Hepatocyte (in vitro differentiated cells): ENCODE data around the gene APBB2. TPM values are rescaled to one million over a fixed set of nuclear protein-coding genes. Genes with fewer than 3 reads are reported as not detected.

Experiments
- DNase-seq: peaks from one replicate; pipeline ENCODE4 v3.0.0-alpha.2; 2016; ENCODE audit warnings: low spot score
- H2AFZ ChIP-seq: fragments of 200-600 bp; sonication (generic); 2 replicates; pipeline ENCODE4 v1.6.0; 2016; ENCODE audit warnings: antibody characterized with exemption, mild to moderate bottlenecking
- H3K27ac ChIP-seq: fragments of 200-600 bp; sonication (generic); 2 replicates; pipeline ENCODE4 v1.5.1; 2016; ENCODE audit warnings: mild to moderate bottlenecking
- H3K27me3 ChIP-seq: fragments of 200-600 bp; sonication (generic); 2 replicates; pipeline ENCODE4 v1.6.1; 2016
- H3K36me3 ChIP-seq: fragments of 200-600 bp; sonication (generic); replicated peaks from 2 replicates; pipeline ENCODE4 v1.5.1; 2016; ENCODE audit warnings: low read depth; ENCODE audit not compliant: insufficient read depth
- H3K4me1 ChIP-seq: fragments of 200-600 bp; sonication (generic); 2 replicates; pipeline ENCODE4 v1.5.1; 2016; ENCODE audit warnings: mild to moderate bottlenecking, moderate library complexity; ENCODE audit not compliant: insufficient read depth
- H3K4me2 ChIP-seq: fragments of 200-600 bp; sonication (generic); 2 replicates; pipeline ENCODE4 v1.6.0; 2016
- H3K4me3 ChIP-seq: fragments of 200-600 bp; sonication (generic); 2 replicates; pipeline ENCODE4 v1.5.1; 2016; ENCODE audit warnings: mild to moderate bottlenecking
- H3K79me2 ChIP-seq: fragments of 200-600 bp; sonication (generic); 2 replicates; pipeline ENCODE4 v1.6.0; 2017; ENCODE audit warnings: mild to moderate bottlenecking
- H3K9me2 ChIP-seq: fragments of 200-600 bp; sonication (generic); replicated peaks from 2 replicates; pipeline ENCODE4 v1.6.0; 2017; ENCODE audit warnings: mild to moderate bottlenecking; ENCODE audit not compliant: insufficient read depth
- H3K9me3 ChIP-seq: fragments of 200-600 bp; sonication (generic); 2 replicates; pipeline ENCODE4 v1.5.1; 2016; ENCODE audit warnings: low read depth, mild to moderate bottlenecking
- H4K20me1 ChIP-seq: fragments of 200-600 bp; sonication (generic); 2 replicates; pipeline ENCODE4 v1.6.0; 2016; ENCODE audit warnings: mild to moderate bottlenecking; ENCODE audit not compliant: insufficient read depth, poor library complexity, severe bottlenecking
- EZH2 ChIP-seq: fragments of 200-600 bp; sonication (generic); IDR thresholded peaks from 2 replicates; pipeline ENCODE4 v1.6.1; 2016; ENCODE audit warnings: antibody characterized with exemption, mild to moderate bottlenecking, borderline replicate concordance
- EZH2phosphoT487 ChIP-seq: fragments of 200-600 bp; sonication (generic); IDR thresholded peaks from one replicate; pipeline ENCODE4 v1.6.1; 2018; ENCODE audit warnings: antibody characterized with exemption, mild to moderate bottlenecking, low read depth, moderate library complexity; ENCODE audit not compliant: unreplicated experiment, severe bottlenecking
- WGBS: methylation state at CpG from one replicate; pipeline ENCODE4 v1.1.6; 2016; ENCODE audit warnings: low lambda C conversion rate; ENCODE audit errors: missing lambda C conversion rate; 5-methylcytosine and 5-hydroxymethylcytosine counted together
- polyA plus RNA-seq: library from polyadenylated mRNA; unstranded; fragments of >200 nt; fragmentation: Nextera tagmentation; extraction: Ambion mirVana; gene quantifications from 2 replicates; pipeline ENCODE4 v1.2.1, GENCODE V29; 2016
- total RNA-seq: library from RNA; depleted of rRNA; stranded (reverse); fragments of >200 nt; gene quantifications from 2 replicates; pipeline ENCODE4 v1.2.3, GENCODE V29; 2014
- TF ChIP-seq, protein P1 (sequence below): fragments of 200-600 bp; sonication (generic); IDR thresholded peaks from 2 replicates; pipeline ENCODE4 v1.5.1; 2016; ENCODE audit warnings: antibody characterized with exemption, mild to moderate bottlenecking; ENCODE audit not compliant: poor library complexity

The APBB2 gene
- total and polyA plus RNA-seq, 2 experiments from 2014 or later, result 23.4 to 47.5 TPM

DNA sequence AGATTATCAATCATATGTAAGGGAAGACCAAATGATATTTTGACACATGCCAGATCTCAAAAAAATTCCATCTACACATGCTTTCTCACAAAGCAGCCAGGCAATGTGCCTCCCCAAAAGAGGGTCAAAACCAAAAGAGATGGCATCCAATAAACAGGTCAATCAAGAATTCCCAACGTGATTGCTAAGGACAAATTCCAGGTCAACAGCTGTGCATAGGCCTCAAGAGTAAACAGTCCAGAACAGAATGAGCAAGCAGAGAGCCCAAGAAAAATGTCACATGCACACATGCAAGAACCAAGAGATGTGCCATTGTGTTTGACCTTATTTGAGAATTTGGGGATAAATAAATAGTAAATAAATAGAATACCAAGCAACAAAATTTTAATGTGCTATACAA is 136.7 kb downstream of the APBB2 start:
- Histone ChIP-seq H4K20me1 (no peaks in the 10 kb centered on the region), H3K79me2 (peaks cover 70% of the 10 kb centered on the region), H3K9me3 (no peaks in the 10 kb centered on the region), H3K4me2 (no peak overlapping the region), H3K9me2 (no peaks in the 10 kb centered on the region), H3K4me1 (peaks cover 11% of the 10 kb centered on the region), H3K27me3 (no peaks in the 10 kb centered on the region), H3K4me3 (no peak overlapping the region), H2AFZ (no peak overlapping the region), H3K27ac (no peak overlapping the region), H3K36me3 (no peaks in the 10 kb centered on the region)
- 30% methylated on average over 1 of the region's 1 CpG for WGBS
- TF ChIP-seq, protein P1, sequence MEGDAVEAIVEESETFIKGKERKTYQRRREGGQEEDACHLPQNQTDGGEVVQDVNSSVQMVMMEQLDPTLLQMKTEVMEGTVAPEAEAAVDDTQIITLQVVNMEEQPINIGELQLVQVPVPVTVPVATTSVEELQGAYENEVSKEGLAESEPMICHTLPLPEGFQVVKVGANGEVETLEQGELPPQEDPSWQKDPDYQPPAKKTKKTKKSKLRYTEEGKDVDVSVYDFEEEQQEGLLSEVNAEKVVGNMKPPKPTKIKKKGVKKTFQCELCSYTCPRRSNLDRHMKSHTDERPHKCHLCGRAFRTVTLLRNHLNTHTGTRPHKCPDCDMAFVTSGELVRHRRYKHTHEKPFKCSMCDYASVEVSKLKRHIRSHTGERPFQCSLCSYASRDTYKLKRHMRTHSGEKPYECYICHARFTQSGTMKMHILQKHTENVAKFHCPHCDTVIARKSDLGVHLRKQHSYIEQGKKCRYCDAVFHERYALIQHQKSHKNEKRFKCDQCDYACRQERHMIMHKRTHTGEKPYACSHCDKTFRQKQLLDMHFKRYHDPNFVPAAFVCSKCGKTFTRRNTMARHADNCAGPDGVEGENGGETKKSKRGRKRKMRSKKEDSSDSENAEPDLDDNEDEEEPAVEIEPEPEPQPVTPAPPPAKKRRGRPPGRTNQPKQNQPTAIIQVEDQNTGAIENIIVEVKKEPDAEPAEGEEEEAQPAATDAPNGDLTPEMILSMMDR, result no peak
- TF ChIP-seq EZH2 (no peak), EZH2phosphoT487 (no peak)
- DNase-seq, result no peak

DNA sequence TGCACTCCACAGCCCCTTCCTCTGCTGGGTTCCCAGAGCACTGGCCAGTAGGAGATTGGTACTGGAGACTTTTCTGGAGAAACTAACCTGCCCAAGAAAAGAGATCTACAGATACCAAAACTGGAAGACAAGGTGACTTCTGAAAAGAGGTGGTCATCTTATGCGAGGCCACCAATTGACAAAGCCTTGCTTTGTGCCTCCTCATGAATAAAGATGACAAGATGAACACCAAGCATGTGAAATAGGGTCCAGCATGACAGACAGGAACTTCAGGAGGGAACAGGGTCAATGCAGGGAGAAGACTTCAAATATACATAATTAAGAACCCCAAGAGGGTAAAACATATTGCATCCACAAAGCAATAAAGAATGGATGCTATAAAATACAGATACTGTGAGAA is 137.9 kb downstream of the APBB2 start:
- 95% methylated on average over 1 of the region's 1 CpG for WGBS
- Histone ChIP-seq H3K9me3 (no peaks in the 10 kb centered on the region), H3K79me2 (peaks cover 61% of the 10 kb centered on the region), H2AFZ (no peak overlapping the region), H3K4me2 (no peak overlapping the region), H3K4me1 (peaks cover 11% of the 10 kb centered on the region), H4K20me1 (no peaks in the 10 kb centered on the region), H3K4me3 (no peak overlapping the region), H3K27ac (no peak overlapping the region), H3K9me2 (no peaks in the 10 kb centered on the region), H3K27me3 (no peaks in the 10 kb centered on the region), H3K36me3 (no peaks in the 10 kb centered on the region)
- no peak for DNase-seq
- TF ChIP-seq, protein P1, result no peak
- TF ChIP-seq EZH2 (no peak), EZH2phosphoT487 (no peak)

DNA sequence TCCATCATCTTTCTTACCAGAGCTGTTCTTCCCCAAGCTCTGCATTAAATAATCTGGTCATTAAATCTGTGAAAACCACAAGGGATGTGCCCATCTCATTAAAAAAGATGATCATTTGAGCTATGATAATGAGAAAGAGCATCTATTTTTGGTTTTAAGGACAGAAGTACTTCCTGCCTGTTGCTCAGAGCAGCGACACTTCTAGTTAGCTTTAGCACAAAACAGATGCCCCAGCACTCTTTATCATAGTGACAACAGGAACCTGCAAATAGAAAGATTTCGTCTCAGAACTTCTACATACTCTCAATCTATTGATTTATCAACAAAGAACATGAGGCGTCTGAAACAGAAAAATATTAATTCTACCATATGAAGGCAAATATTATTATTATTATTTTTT is 140.1 kb downstream of the APBB2 start:
- WGBS, result 70% methylated on average over 3 of the region's 3 CpGs
- Histone ChIP-seq H3K4me1 (peaks cover 11% of the 10 kb centered on the region), H3K9me2 (no peaks in the 10 kb centered on the region), H4K20me1 (no peaks in the 10 kb centered on the region), H3K36me3 (no peaks in the 10 kb centered on the region), H3K9me3 (no peaks in the 10 kb centered on the region), H3K79me2 (peaks cover 46% of the 10 kb centered on the region), H3K4me2 (no peak overlapping the region), H3K27ac (no peak overlapping the region), H2AFZ (no peak overlapping the region), H3K27me3 (no peaks in the 10 kb centered on the region), H3K4me3 (no peak overlapping the region)
- TF ChIP-seq EZH2phosphoT487 (no peak), EZH2 (no peak)
- TF ChIP-seq, protein P1, result no peak
- no peak for DNase-seq
